ENCODE measurements around the gene NOS3.
"Not testable (repeated sequence)": the region's sequence is repeated elsewhere in the genome, so short reads cannot be mapped to it uniquely, and the experiment has no call there.

Gene NOS3

GRCh38 chr7:151005566-151005965, 14.7 kb downstream of the NOS3 start:
- ATAC-seq, result no peak

- no peak for ATAC-seq
Measured at GRCh38 chr7:151006590-151007300, 15.9 kb downstream of the NOS3 start.

- ATAC-seq, result no peak
Measured at GRCh38 chr7:151007469-151007898, 16.7 kb downstream of the NOS3 start.

- no peak for ATAC-seq
Measured at GRCh38 chr7:151008143-151008510, 17.3 kb downstream of the NOS3 start.

GRCh38 chr7:151008511-151009323, 17.9 kb downstream of the NOS3 start:
- ATAC-seq, result peak; percentile 80 to 82

GRCh38 chr7:151009327-151010036, 18.7 kb downstream of the NOS3 start:
- ATAC-seq, result no peak

- no peak for ATAC-seq
Measured at GRCh38 chr7:151010037-151010306, 19.2 kb downstream of the NOS3 start.

GRCh38 chr7:151010307-151011096, 19.7 kb downstream of the NOS3 start:
- ATAC-seq, result peak in 1 of 2 donors; percentile 11

GRCh38 chr7:151011097-151011409, 20.2 kb downstream of the NOS3 start:
- ATAC-seq, result no peak

- ATAC-seq, result not testable (repeated sequence)
Measured at GRCh38 chr7:151011616-151012015, 20.8 kb downstream of the NOS3 start.

- no peak for ATAC-seq
Measured at GRCh38 chr7:151012031-151012692, 21.3 kb downstream of the NOS3 start.

- ATAC-seq, result no peak
Measured at GRCh38 chr7:151012911-151013347, 22.1 kb downstream of the NOS3 start.

GRCh38 chr7:151013356-151013732, 22.5 kb downstream of the NOS3 start:
- peak; percentile 1 to 4 for ATAC-seq

- ATAC-seq, result peak; percentile 50 to 54
Measured at GRCh38 chr7:151013733-151014497, 23.1 kb downstream of the NOS3 start.

- peak in 1 of 2 donors; percentile 12 for ATAC-seq
Measured at GRCh38 chr7:151014950-151015349, 24.1 kb downstream of the NOS3 start.

- no peak for ATAC-seq
Measured at GRCh38 chr7:151015967-151016366, 25.1 kb downstream of the NOS3 start.

GRCh38 chr7:151016505-151016904, 25.7 kb downstream of the NOS3 start:
- no peak for ATAC-seq

GRCh38 chr7:151016942-151017341, 26.1 kb downstream of the NOS3 start:
- ATAC-seq, result no peak

- no peak for ATAC-seq
Measured at GRCh38 chr7:151017370-151017952, 26.6 kb downstream of the NOS3 start.

GRCh38 chr7:151017953-151018420, 27.2 kb downstream of the NOS3 start:
- ATAC-seq, result peak; percentile 71 to 72

All from activated CD4-positive, CD25-positive, alpha-beta regulatory T cell treated with anti-CD3 and anti-CD28 coated beads, Interleukin-2, amount 50 U/mL, for 24 hours (primary cell).